Activated CD8-positive, alpha-beta memory T cell treated with anti-CD3 and anti-CD28 coated beads, Interleukin-2, amount 50 U/mL, for 1 hour (primary cell): Measurements from ENCODE around the gene LAYN.

Source experiments
- DNase-seq: peaks from one replicate; pipeline ENCODE4 v3.0.0-alpha.2; 2020; ENCODE audit errors: extremely low read depth

LAYN gene

DNA sequence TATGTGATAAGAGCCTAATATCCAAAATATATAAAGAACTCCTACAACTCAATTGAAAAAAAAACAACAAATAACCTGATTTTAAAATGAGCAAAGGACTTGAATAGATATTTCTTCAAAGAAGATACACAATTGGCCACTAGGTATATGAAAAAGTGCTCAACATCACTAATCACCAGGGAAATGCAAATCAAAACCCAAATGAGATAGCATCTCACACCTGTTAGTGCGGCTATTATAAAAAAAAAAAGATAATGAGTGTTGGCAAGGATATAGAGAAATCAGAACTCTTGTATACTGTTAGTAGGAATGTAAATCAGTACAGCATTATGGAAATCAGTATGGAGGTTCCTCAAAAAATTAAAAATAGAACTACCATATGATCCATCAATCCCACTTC, 55.8 kb downstream of the LAYN start:
- no peak for DNase-seq

DNA sequence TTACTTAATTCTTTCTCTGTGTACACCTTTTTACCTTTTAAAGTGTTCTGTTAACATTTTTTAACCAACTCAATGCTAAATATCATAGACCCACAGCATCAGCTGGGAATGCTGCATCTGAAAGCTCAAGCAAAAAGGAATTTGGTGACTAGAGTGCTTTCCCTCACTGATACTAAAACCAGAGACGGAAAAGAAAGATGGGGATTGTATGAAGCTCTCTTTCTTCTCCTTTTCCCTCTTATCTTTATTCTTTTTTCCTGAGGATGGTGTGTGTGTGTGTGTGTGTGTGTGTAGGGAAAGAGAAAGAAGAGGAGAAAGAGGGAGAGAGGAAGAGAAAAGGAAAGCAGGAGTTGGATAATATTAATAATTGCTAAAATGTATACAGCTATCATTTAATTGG, 57.6 kb downstream of the LAYN start:
- no peak for DNase-seq

DNA sequence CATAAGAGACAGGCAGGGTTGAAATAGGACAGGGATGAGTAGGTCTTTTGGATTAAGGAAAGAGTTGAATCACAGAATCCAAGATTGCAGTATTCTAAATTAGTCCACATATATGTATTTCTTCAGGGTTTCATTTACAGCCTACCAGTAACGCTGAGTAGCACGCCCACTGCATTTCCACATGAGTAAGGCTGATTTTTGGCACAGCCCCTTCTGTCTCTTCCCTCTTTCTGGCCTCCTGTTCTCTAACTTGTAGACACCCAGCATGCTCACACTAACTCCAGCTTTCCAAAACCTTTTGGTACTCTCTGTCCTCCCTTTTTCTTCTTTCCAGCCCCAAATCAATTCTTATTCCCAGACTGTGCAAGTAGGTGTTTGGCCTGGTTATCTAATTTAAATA, 58.0 kb downstream of the LAYN start:
- no peak for DNase-seq

DNA sequence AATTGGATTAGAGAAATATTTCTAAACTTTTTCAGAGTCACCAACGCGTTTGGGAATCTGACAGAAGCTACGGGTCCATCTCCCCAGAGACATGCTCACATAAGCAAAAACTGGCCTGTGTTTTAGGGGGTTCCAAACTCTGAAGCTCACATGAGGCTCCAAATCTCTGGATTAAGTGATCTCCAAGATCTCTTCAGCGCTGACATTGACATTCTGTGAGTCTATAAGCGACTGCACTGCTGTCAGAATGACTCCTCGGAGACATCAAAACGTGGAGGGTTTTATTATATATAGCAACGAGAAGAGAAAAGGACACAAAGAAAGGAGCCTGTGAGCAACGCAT, 61.1 kb downstream of the LAYN start:
- no peak for DNase-seq

DNA sequence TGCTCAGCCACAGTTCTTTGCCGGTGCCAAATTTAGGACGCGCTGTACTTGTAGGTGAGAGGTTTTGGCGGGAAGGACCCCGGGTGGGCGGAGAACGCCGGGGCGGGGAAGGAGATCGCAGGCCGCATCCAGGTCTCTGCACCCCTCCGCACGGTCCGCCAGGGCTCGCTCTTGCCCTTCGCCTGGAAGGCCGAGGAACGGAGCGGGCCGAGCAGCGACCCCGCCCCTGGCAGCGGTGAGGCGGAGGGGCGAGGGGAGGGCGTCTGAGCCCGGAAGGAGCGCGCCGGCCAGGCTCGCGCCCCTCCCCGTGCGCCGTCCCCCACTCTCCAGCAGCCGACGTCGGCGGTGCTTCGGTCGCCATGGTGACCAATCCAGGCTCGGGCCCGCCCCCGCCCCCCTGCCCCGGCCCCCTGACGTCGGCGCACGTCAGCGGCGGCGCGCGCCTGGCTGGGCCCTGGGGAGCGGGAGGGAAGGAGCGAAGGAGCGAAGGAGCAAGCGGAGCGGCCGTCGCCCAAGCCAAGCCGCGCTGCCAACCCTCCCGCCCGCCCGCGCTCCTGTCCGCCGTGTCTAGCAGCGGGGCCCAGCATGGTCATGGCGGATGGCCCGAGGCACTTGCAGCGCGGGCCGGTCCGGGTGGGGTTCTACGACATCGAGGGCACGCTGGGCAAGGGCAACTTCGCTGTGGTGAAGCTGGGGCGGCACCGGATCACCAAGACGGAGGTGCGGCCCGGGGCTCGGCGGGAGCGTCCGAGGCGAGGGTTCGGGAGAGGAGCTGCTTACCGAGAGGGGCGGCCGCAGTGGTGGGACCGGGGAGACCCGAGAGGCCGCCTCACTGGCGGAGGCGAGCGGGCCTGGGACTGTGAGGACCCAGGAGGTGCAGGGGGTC, 61.7 kb downstream of the LAYN start, which contains the start of gene SIK2:
Gene SIK2, plus strand, starts transcription at position 471 of the 886 bp plus-strand sequence. Its CDS starts 115 bp downstream, at position 586.
- DNase-seq = peak; percentile 76

DNA sequence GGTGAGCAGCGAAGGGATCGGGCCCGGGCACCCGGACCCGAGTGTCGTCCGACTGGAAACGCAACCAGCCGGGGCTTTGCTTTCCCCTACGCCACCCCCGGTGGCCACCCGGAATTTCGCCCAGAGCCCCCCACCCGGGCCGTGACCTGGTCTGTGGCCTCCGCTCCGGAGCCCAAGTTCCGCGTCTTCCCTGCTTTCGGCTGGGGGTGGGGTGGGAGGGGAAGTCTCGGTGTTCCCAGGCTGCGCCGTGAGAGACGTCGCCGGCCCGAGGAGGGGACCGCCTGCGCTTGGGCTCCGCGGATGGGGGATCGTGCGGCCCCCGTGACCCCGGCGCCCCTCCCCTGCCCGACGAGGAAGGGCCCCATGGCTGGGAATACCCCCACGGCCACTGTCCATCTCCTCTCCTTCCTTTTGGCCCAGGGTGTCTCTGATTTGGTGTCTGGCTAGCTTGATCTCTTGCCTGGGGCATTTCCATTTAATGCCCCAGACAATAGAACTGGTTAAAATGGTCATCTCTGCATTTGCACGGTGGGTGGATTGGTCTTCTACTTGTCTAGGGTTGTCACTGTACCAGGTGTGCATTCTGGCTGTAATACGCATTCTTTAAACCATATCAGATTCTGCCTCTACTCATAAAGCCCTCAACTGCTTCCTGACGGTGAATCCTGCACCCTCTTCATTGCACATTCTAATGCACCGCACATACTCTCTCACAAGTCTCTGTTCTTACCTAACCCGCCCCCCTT, 62.5 kb downstream of the LAYN start:
- DNase-seq = no peak

DNA sequence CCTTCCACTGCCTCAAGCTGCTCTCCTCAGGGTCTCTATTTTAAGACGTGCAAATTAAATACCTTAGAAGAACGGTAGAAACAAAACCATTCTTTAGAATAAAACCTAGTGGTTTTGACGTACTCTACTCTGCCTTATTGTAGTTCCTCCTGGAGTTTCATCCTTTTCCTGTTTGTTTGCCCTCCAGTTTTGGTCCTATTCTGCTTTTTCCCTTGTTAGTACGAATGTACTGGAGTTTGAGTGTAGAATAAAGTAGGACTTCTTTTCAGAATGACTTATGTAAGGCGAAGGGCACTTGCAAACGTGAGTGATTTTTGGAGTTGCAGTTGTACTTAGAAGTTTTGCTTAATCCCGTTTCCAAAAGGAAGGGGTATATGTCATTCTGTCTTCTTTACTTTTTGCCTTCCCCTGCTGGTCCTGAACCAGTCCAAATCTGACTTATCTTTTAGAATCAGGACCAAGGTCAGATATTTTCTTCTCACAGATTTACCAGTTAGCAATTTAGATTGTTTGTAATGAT, 63.2 kb downstream of the LAYN start:
- DNase-seq = no peak

DNA sequence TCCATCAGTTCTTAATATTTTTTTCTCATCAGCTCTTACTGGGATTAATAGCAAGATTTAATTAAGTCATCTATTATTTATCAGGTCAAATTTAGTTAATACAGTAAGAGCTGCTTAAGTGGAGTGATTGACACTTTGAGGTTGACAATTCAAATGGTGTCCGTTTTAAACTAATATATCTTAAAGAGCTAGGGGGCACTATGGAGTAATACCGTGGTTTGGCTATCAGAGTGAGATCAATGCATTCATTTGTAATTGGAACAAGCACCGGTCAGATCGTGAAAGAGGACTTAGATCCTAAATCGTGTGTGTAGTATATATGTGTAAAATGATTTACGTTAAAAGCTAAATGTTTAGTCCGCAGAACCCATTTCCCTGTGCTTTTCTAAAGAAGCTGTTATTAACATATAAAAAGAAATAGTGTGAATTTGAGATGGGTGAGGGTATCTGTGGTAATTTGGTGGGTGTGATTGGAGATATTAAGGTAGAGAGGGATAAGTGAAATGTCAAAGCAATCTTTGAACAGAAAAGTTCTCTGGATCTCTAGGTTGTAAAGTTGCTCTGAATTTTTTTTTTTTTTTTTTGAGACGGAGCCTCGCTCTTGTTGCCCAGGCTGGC, 64.0 kb downstream of the LAYN start:
- DNase-seq = no peak

DNA sequence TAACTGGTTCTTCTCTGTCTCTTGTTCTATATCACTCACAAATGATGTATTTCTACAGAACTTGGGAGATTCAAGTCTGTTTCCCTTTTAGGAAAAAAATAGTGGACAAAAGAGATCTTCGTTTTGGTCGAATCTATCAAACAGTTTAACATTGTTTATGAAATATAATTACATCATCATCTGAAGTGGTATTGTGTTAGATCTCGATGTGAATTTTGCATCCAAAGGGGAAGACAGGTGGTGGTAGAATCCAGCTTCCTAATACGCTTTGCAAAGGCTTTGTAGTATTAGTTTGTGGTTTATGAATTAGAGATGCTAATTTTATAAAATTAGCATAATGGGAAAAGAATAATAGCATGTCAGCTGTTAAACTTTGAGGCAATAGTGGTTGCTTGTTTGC, 65.2 kb downstream of the LAYN start:
- no peak for DNase-seq

DNA sequence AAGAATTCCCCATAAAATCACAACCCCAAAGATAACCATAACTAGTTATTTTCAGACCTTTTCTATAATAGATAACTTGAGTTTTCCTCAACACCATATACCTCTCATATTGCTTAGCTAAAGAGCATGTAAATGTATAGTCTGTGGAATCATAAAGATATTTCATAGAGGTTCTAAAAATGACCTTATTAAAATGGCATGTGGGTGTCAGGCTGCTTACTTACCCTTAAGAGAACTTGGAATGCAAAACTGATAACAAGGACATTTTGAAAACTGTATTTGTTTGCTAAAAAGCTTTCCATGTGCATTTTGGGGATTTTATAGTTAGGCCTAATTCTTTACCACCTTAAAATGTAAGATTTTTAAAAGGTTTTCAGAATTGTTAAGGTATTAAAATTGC, 66.5 kb downstream of the LAYN start:
- DNase-seq = no peak

DNA sequence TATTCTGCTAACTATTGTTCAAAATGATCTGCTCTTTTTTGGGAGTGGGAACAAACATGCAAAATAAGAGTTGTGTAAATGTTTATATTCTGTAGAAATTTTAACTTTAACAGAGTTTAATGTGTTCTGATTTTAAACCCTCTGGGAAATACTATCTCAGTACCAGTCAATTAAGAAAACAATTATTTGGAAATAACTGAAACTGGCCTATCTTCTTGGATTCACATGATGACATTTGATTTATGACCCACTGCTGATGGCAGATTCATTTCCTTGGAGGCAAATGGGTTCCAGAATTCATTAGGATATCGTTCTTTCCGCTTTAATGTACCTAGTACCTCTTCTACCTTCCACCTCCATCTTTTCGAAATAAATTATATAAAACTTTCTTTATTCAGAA, 67.2 kb downstream of the LAYN start:
- no peak for DNase-seq
